Gastrocnemius medialis (tissue), 4 donors: Measurements from ENCODE around the gene ACOX2.

Experiments
- CTCF ChIP-seq, 5 experiments: fragments of 450-650 bp in 3 of 5; fragments of 200-600 bp in 2 of 5; sonication (generic) in 2 of 5; IDR thresholded peaks in 4 of 5; conservative IDR thresholded peaks in 1 of 5; 1 replicate in 4 of 5; 2 replicates in 1 of 5; pipeline ENCODE4 v1.5.1; 2016 to 2019; ENCODE audit warnings: antibody characterized with exemption in 5 of 5, mild to moderate bottlenecking in 3 of 5, moderate library complexity in 3 of 5
- POLR2A ChIP-seq, 2 donors: fragments of 450-650 bp; IDR thresholded peaks; one replicate each; pipeline ENCODE4 v1.6.1; 2017; ENCODE audit warnings: antibody characterized with exemption in 2 of 2, mild to moderate bottlenecking in 2 of 2, moderate library complexity in 2 of 2

- TF ChIP-seq CTCF (IDR thresholded peaks at IDR 0.05 in 4 of 5, conservative IDR thresholded peaks at IDR 0.05 in 1 of 5) (peak; percentile 81 to 95 (median 89)), POLR2A (IDR thresholded peaks at IDR 0.05) (no peak)
These were observed 31.7 kb upstream of the ACOX2 start for GRCh38 chr3:58568572-58569286.
